Activated naive CD4-positive, alpha-beta T cell treated with anti-CD3 and anti-CD28 coated beads, Interleukin-2, amount 10 ng/mL, durations not matched to agents 7 days and 5 days (primary cell): ENCODE measurements around the gene PRSS12.

ENCODE experiments used
- CTCF ChIA-PET: fragments of 350-600 bp; sonication (Branson Sonifier 250); formaldehyde crosslinking; loops from one replicate; lab custom pipeline; 2021; ENCODE audit warnings: antibody characterized with exemption; lab: Charles Lee
- DNase-seq: peaks from one replicate; pipeline ENCODE4 v3.0.0-alpha.2; 2020
- H3K27ac Mint-ChIP-seq: one replicate; pipeline ENCODE4 v1.8.0; 2021; ENCODE audit warnings: mild to moderate bottlenecking, moderate library complexity, mixed read lengths
- H3K27me3 Mint-ChIP-seq: one replicate; pipeline ENCODE4 v1.8.0; 2021; ENCODE audit warnings: mild to moderate bottlenecking, mixed read lengths
- H3K36me3 Mint-ChIP-seq: one replicate; pipeline ENCODE4 v1.8.0; 2021; ENCODE audit warnings: mixed read lengths
- H3K4me1 Mint-ChIP-seq: one replicate; pipeline ENCODE4 v1.8.0; 2021; ENCODE audit warnings: mixed read lengths
- H3K4me3 Mint-ChIP-seq: one replicate; pipeline ENCODE4 v1.8.0; 2021; ENCODE audit warnings: mild to moderate bottlenecking, moderate library complexity, mixed read lengths
- H3K9me3 Mint-ChIP-seq: one replicate; pipeline ENCODE4 v1.8.0; 2021; ENCODE audit warnings: mixed read lengths

Gene PRSS12

GRCh38 chr4:118350961-118351360 is 1.8 kb downstream of the PRSS12 start:
- Mint-ChIP-seq H3K4me3 (no peak overlapping the region), H3K9me3 (no peaks in the 10 kb centered on the region), H3K27ac (no peak overlapping the region), H3K36me3 (no peaks in the 10 kb centered on the region), H3K27me3 (peaks cover 75% of the 10 kb centered on the region), H3K4me1 (peaks cover 13% of the 10 kb centered on the region)
- no peak for DNase-seq
- CTCF ChIA-PET: no interaction called here

GRCh38 chr4:118348886-118349285 is 3.9 kb downstream of the PRSS12 start:
- peaks cover 54% of the 10 kb centered on the region for H3K27me3 Mint-ChIP-seq
- H3K27ac Mint-ChIP-seq: no peak overlapping the region
- no peak overlapping the region for H3K4me3 Mint-ChIP-seq
- no peaks in the 10 kb centered on the region for H3K36me3 Mint-ChIP-seq
- H3K4me1 Mint-ChIP-seq: peaks cover 13% of the 10 kb centered on the region
- CTCF ChIA-PET: no interaction called here
- DNase-seq: no peak
- H3K9me3 Mint-ChIP-seq: no peaks in the 10 kb centered on the region

GRCh38 chr4:118346495-118346894 is 6.3 kb downstream of the PRSS12 start:
- Mint-ChIP-seq H3K27ac (no peak overlapping the region), H3K4me1 (peaks cover under 1% of the 10 kb centered on the region), H3K27me3 (peaks cover 40% of the 10 kb centered on the region), H3K36me3 (no peaks in the 10 kb centered on the region), H3K4me3 (no peak overlapping the region), H3K9me3 (no peaks in the 10 kb centered on the region)
- CTCF ChIA-PET: no interaction called here
- DNase-seq: no peak

- CTCF ChIA-PET: no interaction called here
- H3K36me3 Mint-ChIP-seq: no peaks in the 10 kb centered on the region
- no peak overlapping the region for H3K27ac Mint-ChIP-seq
- no peak for DNase-seq
- H3K4me3 Mint-ChIP-seq: no peak overlapping the region
- H3K27me3 Mint-ChIP-seq: peaks cover 40% of the 10 kb centered on the region
- no peaks in the 10 kb centered on the region for H3K4me1 Mint-ChIP-seq
- H3K9me3 Mint-ChIP-seq: no peaks in the 10 kb centered on the region
These were observed 7.0 kb downstream of the PRSS12 start for GRCh38 chr4:118345813-118346212.

- CTCF ChIA-PET: no interaction called here
These were observed 8.0 kb downstream of the PRSS12 start for GRCh38 chr4:118344801-118345200.

GRCh38 chr4:118343501-118343900 is 9.3 kb downstream of the PRSS12 start:
- Mint-ChIP-seq H3K4me1 (no peaks in the 10 kb centered on the region), H3K27ac (no peak overlapping the region), H3K27me3 (peaks cover 21% of the 10 kb centered on the region), H3K4me3 (no peak overlapping the region), H3K9me3 (no peaks in the 10 kb centered on the region), H3K36me3 (no peaks in the 10 kb centered on the region)
- DNase-seq: no peak
- CTCF ChIA-PET: interaction anchor here (0.7 to 1.6 kb wide), 2 partner anchors 10 to 1712 kb away, joined by 3 to 4 read pairs; no protein-coding TSS in a partner anchor

More at GRCh38 chr4:118344801-118345200, 8.0 kb downstream of the PRSS12 start:
- Mint-ChIP-seq H3K27me3 (peaks cover 34% of the 10 kb centered on the region), H3K27ac (no peak overlapping the region), H3K4me3 (no peak overlapping the region), H3K36me3 (no peaks in the 10 kb centered on the region), H3K4me1 (no peaks in the 10 kb centered on the region), H3K9me3 (no peaks in the 10 kb centered on the region)
- no peak for DNase-seq

- no peaks in the 10 kb centered on the region for H3K4me1 Mint-ChIP-seq
- peaks cover 10% of the 10 kb centered on the region for H3K27me3 Mint-ChIP-seq
- no peaks in the 10 kb centered on the region for H3K36me3 Mint-ChIP-seq
- H3K4me3 Mint-ChIP-seq: no peak overlapping the region
- no peaks in the 10 kb centered on the region for H3K9me3 Mint-ChIP-seq
- CTCF ChIA-PET: interaction anchor here (1.5 to 1.7 kb wide), 2 partner anchors 13 to 15 kb away, joined by 3 to 4 read pairs; partner anchors contain the start of gene PRSS12
- DNase-seq: no peak
- no peak overlapping the region for H3K27ac Mint-ChIP-seq
These were observed 12.7 kb downstream of the PRSS12 start for GRCh38 chr4:118340109-118340508.

- no peaks in the 10 kb centered on the region for H3K36me3 Mint-ChIP-seq
- CTCF ChIA-PET: interaction anchor here (1.5 kb wide), 1 partner anchor 14 kb away, joined by 3 read pairs; the partner anchor contains the start of gene PRSS12
- no peak overlapping the region for H3K27ac Mint-ChIP-seq
- H3K4me1 Mint-ChIP-seq: no peaks in the 10 kb centered on the region
- H3K27me3 Mint-ChIP-seq: peaks cover 10% of the 10 kb centered on the region
- DNase-seq: no peak
- no peaks in the 10 kb centered on the region for H3K9me3 Mint-ChIP-seq
- H3K4me3 Mint-ChIP-seq: no peak overlapping the region
These were observed 13.6 kb downstream of the PRSS12 start for GRCh38 chr4:118338981-118339765.

GRCh38 chr4:118338518-118338917 is 14.3 kb downstream of the PRSS12 start:
- no peaks in the 10 kb centered on the region for H3K36me3 Mint-ChIP-seq
- no peak overlapping the region for H3K27ac Mint-ChIP-seq
- no peaks in the 10 kb centered on the region for H3K9me3 Mint-ChIP-seq
- no peak overlapping the region for H3K4me3 Mint-ChIP-seq
- peaks cover 10% of the 10 kb centered on the region for H3K27me3 Mint-ChIP-seq
- CTCF ChIA-PET: no interaction called here
- no peaks in the 10 kb centered on the region for H3K4me1 Mint-ChIP-seq
- DNase-seq: no peak

GRCh38 chr4:118337954-118338353 is 14.8 kb downstream of the PRSS12 start:
- no peak for DNase-seq
- H3K27ac Mint-ChIP-seq: no peak overlapping the region
- no peaks in the 10 kb centered on the region for H3K9me3 Mint-ChIP-seq
- CTCF ChIA-PET: no interaction called here
- H3K4me1 Mint-ChIP-seq: no peaks in the 10 kb centered on the region
- no peak overlapping the region for H3K4me3 Mint-ChIP-seq
- H3K27me3 Mint-ChIP-seq: peaks cover 5% of the 10 kb centered on the region
- no peaks in the 10 kb centered on the region for H3K36me3 Mint-ChIP-seq

GRCh38 chr4:118335774-118336173 is 17.0 kb downstream of the PRSS12 start:
- Mint-ChIP-seq H3K4me1 (no peaks in the 10 kb centered on the region), H3K27ac (no peak overlapping the region), H3K27me3 (peaks cover 3% of the 10 kb centered on the region), H3K9me3 (no peaks in the 10 kb centered on the region), H3K36me3 (no peaks in the 10 kb centered on the region), H3K4me3 (no peak overlapping the region)
- no peak for DNase-seq
- CTCF ChIA-PET: interaction anchor here (0.5 kb wide), 1 partner anchor 31 kb away, joined by 3 read pairs; no protein-coding TSS in a partner anchor

- H3K36me3 Mint-ChIP-seq: no peaks in the 10 kb centered on the region
- peaks cover 3% of the 10 kb centered on the region for H3K27me3 Mint-ChIP-seq
- CTCF ChIA-PET: interaction anchor here (0.5 kb wide), 1 partner anchor 32 kb away, joined by 3 read pairs; no protein-coding TSS in a partner anchor
- DNase-seq: no peak
- no peak overlapping the region for H3K4me3 Mint-ChIP-seq
- H3K27ac Mint-ChIP-seq: no peak overlapping the region
- no peaks in the 10 kb centered on the region for H3K4me1 Mint-ChIP-seq
- no peaks in the 10 kb centered on the region for H3K9me3 Mint-ChIP-seq
These were observed 17.5 kb downstream of the PRSS12 start for GRCh38 chr4:118335324-118335723.

GRCh38 chr4:118331352-118331751 is 21.5 kb downstream of the PRSS12 start:
- Mint-ChIP-seq H3K9me3 (no peaks in the 10 kb centered on the region), H3K4me1 (no peaks in the 10 kb centered on the region), H3K27ac (no peak overlapping the region), H3K27me3 (peaks cover 3% of the 10 kb centered on the region), H3K4me3 (no peak overlapping the region), H3K36me3 (no peaks in the 10 kb centered on the region)
- no peak for DNase-seq
- CTCF ChIA-PET: interaction anchor here (1.0 kb wide), 1 partner anchor 23 kb away, joined by 3 read pairs; no protein-coding TSS in a partner anchor

GRCh38 chr4:118329849-118330248 is 23.0 kb downstream of the PRSS12 start:
- DNase-seq: no peak
- H3K4me1 Mint-ChIP-seq: no peaks in the 10 kb centered on the region
- CTCF ChIA-PET: no interaction called here
- H3K27me3 Mint-ChIP-seq: peaks cover 3% of the 10 kb centered on the region
- H3K4me3 Mint-ChIP-seq: no peak overlapping the region
- H3K36me3 Mint-ChIP-seq: no peaks in the 10 kb centered on the region
- H3K9me3 Mint-ChIP-seq: no peaks in the 10 kb centered on the region
- H3K27ac Mint-ChIP-seq: no peak overlapping the region
